ENCODE results near the gene RAMACL. TPM values are rescaled to one million over a fixed set of nuclear protein-coding genes. Genes with fewer than 3 reads are reported as not detected.
A peak's percentile ranks its signal among the peaks of the same experiment; 100 is the strongest.

Gene RAMACL
- total and polyA plus RNA-seq, 7 experiments from 2014 or later = 0.43 to 1.2 (median 0.78) TPM; not detected in 2

GRCh38 chr6:166552600-166552999 is 33.9 kb downstream of the RAMACL start:
- H3K36me3 Mint-ChIP-seq = peaks cover 0 to 9% (median under 1%) of the 10 kb centered on the region in 5 donors
- no peak overlapping the region for H3K27ac ChIP-seq (ENCODE audit: low read depth, low read length)

DNA sequence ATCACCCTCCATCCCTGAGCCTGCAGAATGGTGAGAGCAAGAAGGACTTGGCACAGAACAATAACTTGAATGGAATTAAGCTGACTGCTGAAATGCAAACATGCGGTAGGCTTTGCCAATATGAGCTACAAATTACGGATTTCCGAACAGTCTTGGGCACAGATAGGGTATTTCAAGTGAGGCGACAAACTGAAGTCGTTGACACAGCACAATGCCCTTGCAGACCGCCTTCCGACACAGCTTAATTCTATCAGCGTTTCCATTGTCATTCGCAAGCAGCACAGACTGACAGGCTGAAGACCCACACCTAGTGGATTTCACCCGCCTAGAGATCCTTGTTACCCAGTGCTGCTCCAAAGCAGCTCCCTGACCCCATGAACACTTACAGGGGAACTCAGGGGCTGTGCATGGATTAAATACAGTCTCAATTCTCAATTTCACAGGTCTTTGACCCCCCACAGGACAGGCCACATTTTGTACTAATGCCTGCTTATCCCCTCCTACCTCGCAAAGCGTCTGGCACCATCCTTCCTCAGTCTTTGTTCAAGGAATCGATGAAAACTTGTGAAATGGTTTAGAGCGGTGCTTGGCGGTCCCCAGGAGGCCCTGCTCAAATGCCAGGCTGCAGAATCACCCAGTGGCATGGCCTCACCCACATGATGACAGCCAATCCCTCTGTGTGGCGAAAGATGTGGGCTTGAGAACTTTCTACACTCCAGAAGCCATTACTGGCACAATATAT is 34.6 kb downstream of the RAMACL start:
- no peak overlapping the region for H3K4me3 ChIP-seq (ENCODE audit: low read length)
- no peak overlapping the region for H3K4me3 Mint-ChIP-seq
- H3K27ac Mint-ChIP-seq = no peak overlapping the region
- H3K27me3 ChIP-seq (ENCODE audit: control insufficient read depth in 2 of 2, insufficient read depth in 2 of 2, low read length in 2 of 2) = no peaks in the 10 kb centered on the region
- H3K9me3 ChIP-seq (ENCODE audit: control insufficient read depth in 2 of 3, low read length in 3 of 3) = no peaks in the 10 kb centered on the region
- H3K9me3 Mint-ChIP-seq = peaks cover 0 to 8% (median 0%) of the 10 kb centered on the region in 11 donors
- CTCF ChIA-PET = interaction anchor here (0.6 kb wide), 1 partner anchor 95 kb away, joined by 3 read pairs; no protein-coding TSS in a partner anchor
- peaks cover 0 to 6% (median under 1%) of the 10 kb centered on the region in 7 donors for H3K4me1 Mint-ChIP-seq
- POLR2A ChIA-PET = interaction anchor here (0.7 kb wide), 1 partner anchor 17 kb away, joined by 3 read pairs; no protein-coding TSS in a partner anchor
- H3K4me1 ChIP-seq (ENCODE audit: control insufficient read depth in 2 of 2, insufficient read depth in 2 of 2, low read length in 2 of 2) = no peaks in the 10 kb centered on the region
- peaks cover 0 to 9% (median 8%) of the 10 kb centered on the region in 5 donors for H3K36me3 Mint-ChIP-seq
- no peaks in the 10 kb centered on the region for H3K36me3 ChIP-seq (ENCODE audit: control insufficient read depth in 2 of 3, insufficient read depth in 3 of 3, low read length in 3 of 3)
- intact Hi-C loops (cut with micrococcal nuclease) = no loop called here
- H3K27me3 Mint-ChIP-seq = peaks cover 0 to 9% (median 5%) of the 10 kb centered on the region in 5 donors
- no peak for DNase-seq
- H3K27ac ChIP-seq (ENCODE audit: low read depth, low read length) = no peak overlapping the region
- no peak for ATAC-seq

More at GRCh38 chr6:166552600-166552999, 33.9 kb downstream of the RAMACL start:
- Histone ChIP-seq H3K4me1 (ENCODE audit: control insufficient read depth in 2 of 2, insufficient read depth in 2 of 2, low read length in 2 of 2) (no peaks in the 10 kb centered on the region), H3K36me3 (ENCODE audit: control insufficient read depth in 2 of 3, insufficient read depth in 3 of 3, low read length in 3 of 3) (no peaks in the 10 kb centered on the region), H3K27me3 (ENCODE audit: control insufficient read depth in 2 of 2, insufficient read depth in 2 of 2, low read length in 2 of 2) (no peaks in the 10 kb centered on the region), H3K9me3 (ENCODE audit: control insufficient read depth in 2 of 3, low read length in 3 of 3) (no peaks in the 10 kb centered on the region), H3K4me3 (ENCODE audit: low read length) (no peak overlapping the region)
- peaks cover 0 to 8% (median 0%) of the 10 kb centered on the region in 11 donors for H3K9me3 Mint-ChIP-seq
- ChIA-PET POLR2A (no interaction called here), CTCF (no interaction called here)
- ATAC-seq (no peak), DNase-seq (no peak)
- H3K4me3 Mint-ChIP-seq = no peak overlapping the region
- intact Hi-C loops (cut with micrococcal nuclease) = no loop called here
- peaks cover 0 to 15% (median 6%) of the 10 kb centered on the region in 5 donors for H3K27me3 Mint-ChIP-seq
- H3K4me1 Mint-ChIP-seq = peaks cover 0 to 7% (median 4%) of the 10 kb centered on the region in 7 donors
- no peak overlapping the region for H3K27ac Mint-ChIP-seq

DNA sequence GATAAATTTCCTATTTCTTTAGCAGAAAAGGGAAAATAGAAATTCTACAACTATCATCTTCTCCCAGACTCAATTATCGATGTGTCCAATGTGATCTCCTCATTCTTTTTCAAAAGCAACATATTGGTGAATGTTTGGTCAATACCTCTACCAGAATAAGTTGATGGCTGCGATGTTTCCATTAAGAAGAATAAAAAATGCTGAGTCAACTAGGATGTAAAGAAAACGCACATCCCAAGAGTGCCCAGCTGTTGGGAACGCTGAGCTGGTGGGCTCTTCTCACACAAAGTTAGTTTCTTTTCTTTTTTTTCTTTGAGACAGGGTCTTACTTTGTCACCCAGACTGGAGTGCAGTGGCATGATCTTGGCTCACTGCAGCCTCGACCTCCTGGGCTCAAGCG is 39.8 kb downstream of the RAMACL start:
- peaks cover 0 to 2% (median 0%) of the 10 kb centered on the region in 5 donors for H3K27me3 Mint-ChIP-seq
- no peak overlapping the region for H3K27ac Mint-ChIP-seq
- ATAC-seq (no peak), DNase-seq (no peak)
- no peaks in the 10 kb centered on the region for H3K9me3 ChIP-seq (ENCODE audit: control insufficient read depth in 2 of 3, low read length in 3 of 3)
- H3K4me3 Mint-ChIP-seq = no peak overlapping the region
- H3K27ac ChIP-seq (ENCODE audit: low read depth, low read length) = no peak overlapping the region
- H3K4me1 ChIP-seq (ENCODE audit: control insufficient read depth in 2 of 2, insufficient read depth in 2 of 2, low read length in 2 of 2) = no peaks in the 10 kb centered on the region
- H3K9me3 Mint-ChIP-seq = peaks cover 0 to 8% (median 0%) of the 10 kb centered on the region in 11 donors
- intact Hi-C loops (cut with micrococcal nuclease) = no loop called here
- ChIA-PET POLR2A (no interaction called here), CTCF (no interaction called here)
- H3K4me3 ChIP-seq (ENCODE audit: low read length) = no peak overlapping the region
- H3K27me3 ChIP-seq (ENCODE audit: control insufficient read depth in 2 of 2, insufficient read depth in 2 of 2, low read length in 2 of 2) = no peaks in the 10 kb centered on the region
- no peaks in the 10 kb centered on the region for H3K36me3 ChIP-seq (ENCODE audit: control insufficient read depth in 2 of 3, insufficient read depth in 3 of 3, low read length in 3 of 3)
- peaks cover 3 to 8% (median 5%) of the 10 kb centered on the region in 7 donors for H3K4me1 Mint-ChIP-seq
- H3K36me3 Mint-ChIP-seq = peaks cover 0 to 16% (median 9%) of the 10 kb centered on the region in 5 donors

DNA sequence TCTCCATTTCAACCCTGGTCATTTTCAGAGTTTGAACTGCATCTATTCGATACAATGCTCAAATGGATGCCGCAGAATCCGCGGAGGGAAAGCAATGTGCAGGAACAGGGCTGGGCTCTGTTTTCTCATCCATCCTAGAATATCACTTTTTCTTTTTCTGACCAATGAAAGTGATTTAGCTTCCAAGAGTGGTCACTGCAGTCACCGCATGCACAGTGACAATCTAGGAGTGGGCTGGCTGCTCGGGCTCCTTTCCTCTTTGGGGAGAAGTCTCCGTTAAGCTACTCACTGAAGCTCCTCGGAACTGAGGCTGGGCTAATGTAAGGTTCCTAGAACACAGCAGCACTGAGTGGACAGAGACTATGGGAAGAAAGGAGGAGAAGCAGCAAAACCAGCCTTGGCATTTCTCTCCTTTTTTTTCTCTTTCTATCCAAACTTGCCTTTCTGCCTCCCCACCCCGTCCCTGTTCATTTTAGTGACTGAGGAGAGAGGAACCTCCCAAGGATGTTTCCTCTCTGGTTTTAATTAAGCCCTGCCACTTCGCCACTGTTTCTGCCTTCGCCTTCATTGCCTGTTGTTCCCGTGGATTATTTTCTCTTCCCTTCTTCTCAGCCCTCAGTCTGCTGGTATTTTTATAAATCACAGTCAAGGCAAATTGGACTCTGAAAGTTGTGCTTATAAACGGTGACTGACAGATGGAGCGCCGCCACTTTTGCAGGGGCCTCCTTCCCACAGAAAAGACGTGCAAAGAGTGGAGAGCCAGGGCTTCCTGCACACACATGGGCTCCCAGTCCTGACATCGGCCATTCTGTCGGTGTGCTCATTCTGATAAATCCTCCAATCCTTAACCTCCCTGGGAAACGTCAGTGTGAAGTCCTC is 41.1 kb downstream of the RAMACL start:
- ChIA-PET POLR2A (no interaction called here), CTCF (no interaction called here)
- no peak for DNase-seq
- H3K36me3 Mint-ChIP-seq = peaks cover 0 to 13% (median 9%) of the 10 kb centered on the region in 5 donors
- Histone ChIP-seq H3K27me3 (ENCODE audit: control insufficient read depth in 2 of 2, insufficient read depth in 2 of 2, low read length in 2 of 2) (no peaks in the 10 kb centered on the region), H3K4me3 (ENCODE audit: low read length) (no peak overlapping the region), H3K36me3 (ENCODE audit: control insufficient read depth in 2 of 3, insufficient read depth in 3 of 3, low read length in 3 of 3) (no peaks in the 10 kb centered on the region), H3K27ac (ENCODE audit: low read depth, low read length) (no peak overlapping the region), H3K9me3 (ENCODE audit: control insufficient read depth in 2 of 3, low read length in 3 of 3) (no peaks in the 10 kb centered on the region), H3K4me1 (ENCODE audit: control insufficient read depth in 2 of 2, insufficient read depth in 2 of 2, low read length in 2 of 2) (peaks cover 4% of the 10 kb centered on the region in 2 donors)
- no peak overlapping the region for H3K4me3 Mint-ChIP-seq
- H3K27ac Mint-ChIP-seq = no peak overlapping the region
- no peak for ATAC-seq
- H3K9me3 Mint-ChIP-seq = peaks cover 0 to 8% (median 0%) of the 10 kb centered on the region in 11 donors
- peaks cover 12 to 21% (median 16%) of the 10 kb centered on the region in 7 donors for H3K4me1 Mint-ChIP-seq
- intact Hi-C loops (cut with micrococcal nuclease) = no loop called here
- H3K27me3 Mint-ChIP-seq = peaks cover 0 to 2% (median 0%) of the 10 kb centered on the region in 5 donors

- POLR2A ChIA-PET = interaction anchor here (0.6 kb wide), 1 partner anchor 24 kb away, joined by 4 read pairs; no protein-coding TSS in a partner anchor
- intact Hi-C loops (cut with micrococcal nuclease) = no loop called here
- H3K36me3 Mint-ChIP-seq = peaks cover 0 to 13% (median 9%) of the 10 kb centered on the region in 5 donors
- H3K27ac Mint-ChIP-seq = no peak overlapping the region
- no peak for ATAC-seq
- H3K4me1 Mint-ChIP-seq = peaks cover 15 to 29% (median 23%) of the 10 kb centered on the region in 7 donors
- peaks cover 0 to 8% (median 0%) of the 10 kb centered on the region in 11 donors for H3K9me3 Mint-ChIP-seq
- Histone ChIP-seq H3K4me1 (ENCODE audit: control insufficient read depth in 2 of 2, insufficient read depth in 2 of 2, low read length in 2 of 2) (peaks cover 11 to 12% of the 10 kb centered on the region in 2 donors), H3K9me3 (ENCODE audit: control insufficient read depth in 2 of 3, low read length in 3 of 3) (no peaks in the 10 kb centered on the region), H3K27me3 (ENCODE audit: control insufficient read depth in 2 of 2, insufficient read depth in 2 of 2, low read length in 2 of 2) (no peaks in the 10 kb centered on the region), H3K4me3 (ENCODE audit: low read length) (no peak overlapping the region), H3K27ac (ENCODE audit: low read depth, low read length) (no peak overlapping the region), H3K36me3 (ENCODE audit: control insufficient read depth in 2 of 3, insufficient read depth in 3 of 3, low read length in 3 of 3) (no peaks in the 10 kb centered on the region)
- H3K4me3 Mint-ChIP-seq = no peak overlapping the region
- no peak for DNase-seq
- H3K27me3 Mint-ChIP-seq = peaks cover 0 to 2% (median 0%) of the 10 kb centered on the region in 5 donors
- CTCF ChIA-PET = no interaction called here
These were observed 42.2 kb downstream of the RAMACL start for GRCh38 chr6:166544296-166544605.

- Mint-ChIP-seq H3K27ac (peak overlapping the region in 2 of 9 donors; percentile 20 to 36), H3K36me3 (peaks cover 0 to 13% (median 6%) of the 10 kb centered on the region in 5 donors), H3K4me1 (peaks cover 16 to 32% (median 25%) of the 10 kb centered on the region in 7 donors), H3K4me3 (no peak overlapping the region), H3K9me3 (peaks cover 0 to 6% (median 0%) of the 10 kb centered on the region in 11 donors), H3K27me3 (peaks cover 0 to 2% (median 0%) of the 10 kb centered on the region in 5 donors)
- Histone ChIP-seq H3K36me3 (ENCODE audit: control insufficient read depth in 2 of 3, insufficient read depth in 3 of 3, low read length in 3 of 3) (no peaks in the 10 kb centered on the region), H3K4me3 (ENCODE audit: low read length) (no peak overlapping the region), H3K27ac (ENCODE audit: low read depth, low read length) (no peak overlapping the region), H3K27me3 (ENCODE audit: control insufficient read depth in 2 of 2, insufficient read depth in 2 of 2, low read length in 2 of 2) (no peaks in the 10 kb centered on the region), H3K4me1 (ENCODE audit: control insufficient read depth in 2 of 2, insufficient read depth in 2 of 2, low read length in 2 of 2) (peaks cover 13 to 14% of the 10 kb centered on the region in 2 donors), H3K9me3 (ENCODE audit: control insufficient read depth in 2 of 3, low read length in 3 of 3) (no peaks in the 10 kb centered on the region)
- DNase-seq = no peak
- no peak for ATAC-seq
- intact Hi-C loops (cut with micrococcal nuclease) = no loop called here
- CTCF ChIA-PET = no interaction called here
- POLR2A ChIA-PET = interaction anchor here (0.6 kb wide), 1 partner anchor 25 kb away, joined by 4 read pairs; no protein-coding TSS in a partner anchor
These were observed 42.7 kb downstream of the RAMACL start for GRCh38 chr6:166543603-166544295.
